GM18511 (cell line): ENCODE measurements around the gene USP4.

Experiments used
- ATAC-seq: cut with Tn5 transposase; IDR thresholded peaks from one replicate; pipeline ENCODE4 v1.9.1; 2021; ENCODE audit warnings: mild to moderate bottlenecking, moderate library complexity; ENCODE audit not compliant: unreplicated experiment

The USP4 gene, protein sequence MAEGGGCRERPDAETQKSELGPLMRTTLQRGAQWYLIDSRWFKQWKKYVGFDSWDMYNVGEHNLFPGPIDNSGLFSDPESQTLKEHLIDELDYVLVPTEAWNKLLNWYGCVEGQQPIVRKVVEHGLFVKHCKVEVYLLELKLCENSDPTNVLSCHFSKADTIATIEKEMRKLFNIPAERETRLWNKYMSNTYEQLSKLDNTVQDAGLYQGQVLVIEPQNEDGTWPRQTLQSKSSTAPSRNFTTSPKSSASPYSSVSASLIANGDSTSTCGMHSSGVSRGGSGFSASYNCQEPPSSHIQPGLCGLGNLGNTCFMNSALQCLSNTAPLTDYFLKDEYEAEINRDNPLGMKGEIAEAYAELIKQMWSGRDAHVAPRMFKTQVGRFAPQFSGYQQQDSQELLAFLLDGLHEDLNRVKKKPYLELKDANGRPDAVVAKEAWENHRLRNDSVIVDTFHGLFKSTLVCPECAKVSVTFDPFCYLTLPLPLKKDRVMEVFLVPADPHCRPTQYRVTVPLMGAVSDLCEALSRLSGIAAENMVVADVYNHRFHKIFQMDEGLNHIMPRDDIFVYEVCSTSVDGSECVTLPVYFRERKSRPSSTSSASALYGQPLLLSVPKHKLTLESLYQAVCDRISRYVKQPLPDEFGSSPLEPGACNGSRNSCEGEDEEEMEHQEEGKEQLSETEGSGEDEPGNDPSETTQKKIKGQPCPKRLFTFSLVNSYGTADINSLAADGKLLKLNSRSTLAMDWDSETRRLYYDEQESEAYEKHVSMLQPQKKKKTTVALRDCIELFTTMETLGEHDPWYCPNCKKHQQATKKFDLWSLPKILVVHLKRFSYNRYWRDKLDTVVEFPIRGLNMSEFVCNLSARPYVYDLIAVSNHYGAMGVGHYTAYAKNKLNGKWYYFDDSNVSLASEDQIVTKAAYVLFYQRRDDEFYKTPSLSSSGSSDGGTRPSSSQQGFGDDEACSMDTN

DNA sequence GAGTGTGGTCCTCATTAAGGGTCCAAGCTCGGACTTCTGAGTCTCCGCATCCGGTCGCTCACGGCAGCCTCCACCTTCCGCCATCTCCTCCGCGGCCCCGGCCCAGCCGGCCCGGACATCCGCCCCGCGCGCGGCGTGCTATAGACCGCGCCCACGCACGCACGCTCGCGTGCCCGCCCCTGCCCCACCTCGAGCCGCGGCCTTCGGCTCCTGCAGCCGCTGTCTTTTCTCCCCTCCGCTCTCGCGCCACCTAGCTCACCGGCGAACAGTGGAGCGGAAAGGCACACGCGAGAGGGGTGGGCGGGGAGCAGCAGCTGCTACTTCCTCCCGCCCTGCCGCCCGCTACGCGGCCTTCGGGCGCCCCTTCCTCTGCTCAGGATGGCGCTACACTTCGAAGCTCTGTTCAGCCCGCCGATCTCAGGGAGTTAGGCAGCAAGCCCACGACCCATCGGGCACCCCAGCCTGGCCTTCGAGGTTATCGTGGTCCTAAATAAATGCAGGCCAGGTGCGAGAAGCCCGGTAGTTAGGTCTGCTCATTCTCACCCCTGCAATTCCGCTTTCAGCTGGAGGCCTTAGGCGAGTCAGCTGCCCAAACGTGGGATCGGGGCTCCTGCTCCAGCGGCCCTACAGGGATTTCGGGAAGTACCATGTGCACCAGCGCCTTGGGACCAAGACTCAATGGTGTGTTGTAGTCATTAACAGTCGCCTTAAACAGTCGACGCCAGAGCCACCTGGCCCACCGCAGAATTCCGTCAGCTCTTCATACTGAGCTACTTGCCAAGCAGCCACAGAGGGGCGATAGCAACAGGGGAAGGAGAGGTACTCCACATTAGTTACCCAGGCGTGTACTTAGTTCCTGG, at the start of gene USP4:
Gene USP4, minus strand, starts transcription at position 113 of the 860 bp plus-strand sequence. Its CDS starts 29 bp downstream, at position 84.
- ATAC-seq, result peak; percentile 79

DNA sequence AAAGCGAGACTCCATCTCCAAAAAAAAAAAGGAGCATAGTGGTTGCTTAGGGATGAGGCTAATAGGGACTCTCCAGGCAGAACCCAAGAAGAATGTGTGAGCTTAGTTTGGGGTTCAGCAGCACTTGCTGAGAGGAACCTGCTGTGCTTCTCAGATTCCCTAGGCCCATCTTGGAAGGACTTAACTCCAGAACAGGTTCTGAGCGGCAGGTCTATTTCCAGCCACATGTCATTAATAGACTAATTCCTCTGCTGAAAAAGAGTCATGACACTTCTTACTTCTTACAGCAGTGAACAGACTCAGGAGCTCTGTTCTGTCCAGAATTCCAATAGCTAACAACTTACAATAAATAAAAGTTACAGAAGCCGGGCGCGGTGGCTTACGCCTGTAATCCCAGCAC, 49.4 kb upstream of the USP4 start:
- ATAC-seq, result no peak

DNA sequence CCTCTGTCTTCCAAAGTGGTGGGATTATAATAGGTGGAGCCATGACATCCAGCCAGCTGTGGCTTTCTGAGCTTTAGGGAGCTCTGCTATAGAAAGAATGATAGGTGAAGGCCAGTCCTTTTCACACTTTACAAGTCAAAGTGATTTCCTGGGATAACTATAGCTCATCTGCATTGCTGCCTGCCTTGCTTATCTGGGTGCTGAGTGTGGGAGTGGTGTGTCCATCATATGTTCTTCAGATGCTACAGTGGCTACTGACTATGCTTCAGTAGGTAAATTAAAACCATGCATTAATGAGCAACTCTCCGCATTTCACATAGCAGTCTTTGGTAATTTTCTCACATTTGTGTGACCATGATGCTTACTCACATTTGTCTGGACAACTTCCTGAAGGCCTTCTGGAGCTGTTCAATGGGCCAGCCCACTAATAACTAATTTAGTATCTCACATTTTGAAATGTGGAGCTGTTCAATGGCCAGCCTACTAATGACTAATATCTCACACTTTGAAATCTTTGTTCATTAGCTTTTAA, 48.5 kb upstream of the USP4 start:
- no peak for ATAC-seq

DNA sequence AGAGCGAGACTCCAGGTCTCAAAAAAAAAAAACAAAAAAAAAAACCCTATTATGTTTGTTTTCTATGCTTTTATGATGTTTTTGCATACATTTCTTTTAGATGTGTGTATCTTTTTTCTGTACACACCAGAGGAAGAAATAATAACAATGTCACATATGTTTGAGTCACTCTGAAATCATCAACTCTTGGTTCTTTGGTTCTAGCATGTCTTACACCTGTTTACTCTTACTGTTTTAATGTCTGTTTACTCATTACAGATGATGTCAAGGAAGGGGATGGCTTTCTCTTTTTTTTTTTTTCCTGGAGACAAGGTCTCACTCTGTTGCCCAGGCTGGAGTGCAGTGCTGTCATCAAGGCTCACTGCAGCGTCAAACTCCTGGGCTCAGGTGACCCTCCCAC, 47.9 kb upstream of the USP4 start:
- no peak for ATAC-seq

DNA sequence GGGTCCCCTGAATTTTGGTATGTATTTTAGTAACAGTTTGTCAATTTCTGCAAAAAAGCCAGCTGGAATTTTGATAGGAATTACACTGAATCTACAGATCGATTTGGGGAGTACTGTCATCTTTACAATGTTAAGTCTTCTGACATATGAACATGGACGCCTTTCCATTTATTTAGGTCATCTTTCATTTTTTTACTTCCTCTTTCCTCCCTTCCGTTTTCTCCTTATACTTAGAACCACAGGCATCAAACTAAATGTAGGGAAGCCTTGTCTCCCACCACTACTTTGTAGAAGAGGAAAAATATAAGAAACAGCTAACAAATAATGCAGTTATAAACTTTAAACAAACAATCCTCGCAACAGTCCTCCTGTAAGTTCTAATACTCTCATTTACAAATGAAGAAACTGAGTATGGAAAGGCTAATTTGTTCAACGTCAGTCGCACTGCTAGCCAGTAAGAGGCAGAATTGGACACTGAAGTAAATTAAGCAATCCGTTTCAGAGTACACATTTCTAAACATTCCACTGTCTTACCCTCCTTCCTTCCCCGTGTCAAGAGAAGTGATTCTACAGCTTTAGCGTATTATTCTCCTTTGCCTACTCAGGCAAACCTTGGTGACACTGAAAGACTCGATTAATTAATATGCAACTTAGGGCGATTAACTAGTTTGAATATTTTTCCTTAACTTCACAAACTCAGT, 46.4 kb upstream of the USP4 start:
- ATAC-seq, result no peak

DNA sequence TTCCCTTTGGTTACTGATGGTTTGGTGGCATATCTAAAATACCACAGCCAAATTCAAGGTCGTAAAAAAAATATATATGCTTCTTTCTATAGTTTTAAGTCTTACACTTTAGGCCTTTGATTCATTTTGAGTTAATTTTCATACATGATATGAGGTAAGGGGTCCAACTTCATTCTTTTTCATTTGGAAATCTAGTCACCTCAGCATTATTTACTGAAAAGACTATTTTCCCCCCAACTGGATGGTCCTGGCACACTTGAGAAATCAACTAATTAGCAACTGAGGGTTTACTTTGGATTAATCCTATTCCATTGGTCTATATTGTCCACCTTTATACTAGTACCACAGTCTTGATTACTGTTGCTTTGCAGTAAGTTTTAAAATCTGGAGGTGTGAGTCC, 45.8 kb upstream of the USP4 start:
- no peak for ATAC-seq

DNA sequence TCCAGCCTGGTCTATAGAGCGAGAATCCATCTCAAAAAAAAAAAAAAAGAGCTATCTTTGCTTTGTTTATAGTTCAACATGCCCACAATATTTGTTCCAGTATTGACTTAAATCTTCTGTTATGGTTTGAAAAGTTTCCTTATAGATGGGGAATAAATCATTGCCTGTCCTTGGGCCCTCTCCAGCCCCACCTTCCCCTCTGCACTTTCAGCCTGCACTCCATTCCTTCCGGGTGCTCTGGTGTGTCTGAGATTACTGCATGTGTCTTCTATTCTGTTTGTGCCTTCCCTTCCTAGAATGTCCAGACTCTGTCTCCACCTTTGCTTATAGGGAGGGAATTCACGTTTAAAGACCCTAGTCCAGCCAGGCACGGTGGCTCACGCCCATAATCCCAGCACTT, 43.5 kb upstream of the USP4 start:
- ATAC-seq, result no peak

DNA sequence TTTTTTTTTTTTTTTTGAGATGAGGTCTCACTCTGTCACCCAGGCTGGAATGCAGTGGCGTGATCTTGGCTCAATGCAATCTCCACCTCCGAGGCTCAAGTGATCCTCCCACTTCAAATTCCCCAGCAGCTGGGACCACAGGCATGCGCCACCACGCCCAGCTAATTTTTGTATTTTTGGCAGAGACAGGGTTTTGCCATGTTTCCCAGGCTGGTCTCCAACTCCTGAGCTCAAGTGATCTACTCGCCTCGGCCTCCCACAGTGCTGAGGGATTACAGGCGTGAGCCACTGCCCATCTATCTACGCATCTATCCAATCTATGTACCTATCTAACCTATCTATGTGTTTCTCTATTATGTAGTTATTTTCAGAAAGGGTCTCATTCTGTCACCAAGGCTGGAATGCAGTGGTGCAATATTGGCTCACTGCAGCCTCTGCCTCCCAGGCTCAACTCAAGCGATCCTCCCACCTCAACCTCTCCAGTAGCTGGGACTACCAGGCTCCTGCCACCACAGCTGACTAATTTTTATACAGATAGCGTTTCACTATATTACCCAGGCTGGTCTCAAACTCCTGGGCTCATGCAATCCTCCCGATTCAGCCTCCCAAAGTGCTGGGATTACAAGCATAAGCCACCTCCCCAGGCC, 38.5 kb upstream of the USP4 start:
- no peak for ATAC-seq

DNA sequence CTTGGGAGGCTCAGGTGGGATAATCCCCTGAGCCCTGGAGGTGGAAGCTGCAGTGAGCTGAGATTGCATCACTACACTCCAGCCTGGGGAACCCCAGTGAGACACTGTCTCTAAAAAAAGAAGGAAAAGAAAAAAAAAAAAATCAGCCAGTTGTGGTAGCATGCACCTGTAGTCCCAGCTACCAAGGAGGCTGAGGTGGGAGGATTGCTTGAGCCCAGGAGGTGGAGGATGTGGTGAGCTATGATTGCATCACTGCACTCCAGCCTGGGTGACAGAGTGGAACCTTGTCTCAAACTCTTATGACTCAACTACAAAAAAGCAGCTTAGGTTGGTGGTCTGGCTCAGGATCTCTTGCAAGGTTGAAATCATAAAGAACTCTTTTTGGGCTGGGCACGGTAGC, 37.6 kb upstream of the USP4 start:
- no peak for ATAC-seq

DNA sequence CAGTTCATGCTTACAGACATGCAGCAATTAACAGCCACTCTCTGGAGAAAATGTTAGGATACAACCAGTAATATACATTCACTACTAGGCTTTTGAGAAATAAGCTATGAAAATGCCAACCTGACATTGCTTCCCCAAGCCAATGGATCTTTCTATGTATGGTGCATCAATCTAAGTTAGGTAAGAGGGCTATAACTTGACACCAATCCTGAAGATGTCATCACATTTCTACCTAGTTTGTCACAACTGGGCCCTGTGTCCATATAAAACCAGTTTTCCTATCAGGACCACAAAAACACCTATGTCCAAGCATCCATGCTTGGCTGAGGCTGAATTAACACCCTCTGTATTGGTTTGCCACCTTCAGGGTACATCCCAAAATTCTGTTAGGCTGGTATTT, 32.1 kb upstream of the USP4 start:
- no peak for ATAC-seq

DNA sequence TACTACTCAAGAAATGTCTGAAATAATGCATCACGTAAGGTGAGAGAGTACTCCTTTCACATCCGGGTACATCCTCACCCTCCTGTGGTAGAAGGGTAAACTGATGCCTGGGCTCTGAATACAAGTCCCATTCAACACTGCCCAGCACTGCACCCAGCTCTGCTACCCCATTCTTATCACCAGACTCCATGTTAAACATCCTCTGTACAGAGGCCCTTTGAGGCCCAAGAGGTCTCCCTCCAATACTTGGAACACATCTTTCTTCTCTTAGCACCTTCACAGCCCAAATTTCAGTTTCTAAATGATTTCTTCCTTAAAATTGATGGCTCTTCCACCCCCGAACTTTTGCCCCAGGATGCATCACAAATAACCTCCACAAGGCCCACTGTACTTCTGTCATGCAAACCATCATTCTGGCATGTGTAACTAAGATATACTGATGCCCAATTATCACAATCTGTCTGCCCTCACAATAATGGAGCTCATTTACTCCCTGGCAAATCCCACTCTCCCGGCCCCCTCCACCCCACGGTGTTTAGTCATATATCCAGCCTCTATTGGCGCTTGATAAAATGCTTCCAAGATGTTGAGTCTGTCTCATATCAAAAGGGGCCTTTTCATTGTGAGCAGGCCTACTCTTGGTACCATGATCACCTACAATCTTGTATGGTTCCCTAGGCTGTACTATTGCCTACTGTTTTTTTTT, 30.9 kb upstream of the USP4 start:
- no peak for ATAC-seq

DNA sequence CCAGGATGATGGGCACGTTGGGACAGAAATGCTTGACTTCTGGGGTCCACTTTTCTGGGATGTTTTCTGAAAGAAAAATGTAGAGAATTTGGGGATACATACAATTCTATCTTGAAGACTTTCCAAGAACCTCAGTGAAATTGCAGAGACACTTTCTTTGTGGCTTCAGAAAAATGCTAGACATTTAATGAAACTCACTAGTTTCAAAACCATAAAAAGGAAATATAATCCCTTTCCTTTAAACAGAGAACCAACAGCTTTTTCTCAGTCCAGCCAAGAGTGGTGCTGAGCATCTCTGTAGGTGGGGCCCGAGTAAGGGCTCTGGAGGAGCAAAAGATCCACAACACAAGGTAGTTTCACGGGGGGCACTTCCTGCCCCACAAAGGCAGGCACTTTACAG, 22.7 kb upstream of the USP4 start:
- ATAC-seq, result no peak

DNA sequence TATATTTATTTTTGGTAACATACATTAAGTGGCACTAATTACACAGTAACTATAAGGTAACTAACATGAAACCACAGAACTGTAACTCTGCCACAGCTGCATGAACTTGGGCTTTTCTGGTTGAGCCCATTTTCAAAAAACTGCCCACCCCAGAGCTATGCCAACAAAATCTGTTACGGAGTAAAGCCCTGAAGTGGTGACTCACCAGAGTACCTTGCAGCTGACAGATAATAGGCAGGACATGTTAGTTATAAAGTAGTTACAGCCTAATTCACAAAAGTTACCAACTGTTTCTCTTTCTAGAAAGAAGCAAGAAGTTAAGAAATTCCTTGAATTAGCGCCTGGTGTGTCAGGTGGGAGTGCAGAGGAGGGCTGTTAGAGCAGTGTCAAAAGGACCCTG, 19.8 kb upstream of the USP4 start:
- ATAC-seq, result no peak

DNA sequence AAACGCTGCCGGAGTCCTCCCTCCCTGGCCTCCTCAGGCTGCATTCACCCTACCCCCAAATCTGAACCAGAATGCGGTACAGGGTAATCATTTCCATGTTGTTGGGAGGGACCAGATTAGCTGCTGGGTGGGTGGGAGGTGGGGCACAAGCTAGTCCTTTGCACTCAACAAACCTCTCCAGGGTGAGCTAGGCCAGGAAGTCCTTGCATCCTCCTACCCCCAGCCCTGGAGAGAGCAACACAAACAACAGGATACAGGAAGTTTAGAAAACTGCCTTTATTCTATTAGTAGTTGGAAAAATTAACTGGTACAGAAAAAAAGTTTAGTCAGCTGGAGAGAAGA, 19.0 kb upstream of the USP4 start:
- ATAC-seq, result no peak

DNA sequence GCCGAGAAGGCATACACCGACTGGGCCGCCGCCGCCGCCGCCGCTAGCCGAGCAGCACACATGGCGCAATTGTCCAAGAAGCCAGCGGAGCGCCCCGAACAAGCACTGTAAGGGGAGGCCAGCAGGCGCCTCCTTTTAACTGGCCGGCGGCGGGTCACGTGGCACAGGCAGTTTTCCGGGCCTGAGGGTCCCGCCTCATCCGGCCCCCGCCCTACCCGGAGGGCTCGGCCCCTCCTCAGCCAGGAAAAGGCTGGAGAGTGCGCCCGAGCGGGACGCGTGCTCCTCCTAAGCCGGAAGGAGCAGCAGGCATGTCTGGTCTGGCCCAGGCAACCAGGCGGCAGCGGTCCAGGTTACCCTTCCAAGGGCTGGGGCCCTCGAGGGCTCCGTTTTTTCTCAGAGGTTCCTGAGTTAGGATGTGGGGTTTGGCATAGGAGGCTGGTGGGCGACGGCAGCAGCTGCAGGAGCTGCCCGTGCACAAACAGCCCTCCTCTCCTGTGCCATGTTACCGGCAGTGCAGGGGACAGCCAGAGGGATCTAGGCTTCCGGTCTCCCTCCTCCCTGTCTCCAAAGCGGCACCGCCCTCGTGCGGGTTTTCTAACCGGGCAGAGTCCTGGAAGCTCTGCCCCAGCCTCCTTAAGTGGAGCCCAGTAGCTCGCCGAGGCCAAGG, 18.5 kb upstream of the USP4 start, which contains the start of gene GPX1:
Gene GPX1, minus strand, starts transcription at position 137 of the 667 bp plus-strand sequence. Its CDS starts 75 bp downstream, at position 62.
- peak; percentile 88 for ATAC-seq

DNA sequence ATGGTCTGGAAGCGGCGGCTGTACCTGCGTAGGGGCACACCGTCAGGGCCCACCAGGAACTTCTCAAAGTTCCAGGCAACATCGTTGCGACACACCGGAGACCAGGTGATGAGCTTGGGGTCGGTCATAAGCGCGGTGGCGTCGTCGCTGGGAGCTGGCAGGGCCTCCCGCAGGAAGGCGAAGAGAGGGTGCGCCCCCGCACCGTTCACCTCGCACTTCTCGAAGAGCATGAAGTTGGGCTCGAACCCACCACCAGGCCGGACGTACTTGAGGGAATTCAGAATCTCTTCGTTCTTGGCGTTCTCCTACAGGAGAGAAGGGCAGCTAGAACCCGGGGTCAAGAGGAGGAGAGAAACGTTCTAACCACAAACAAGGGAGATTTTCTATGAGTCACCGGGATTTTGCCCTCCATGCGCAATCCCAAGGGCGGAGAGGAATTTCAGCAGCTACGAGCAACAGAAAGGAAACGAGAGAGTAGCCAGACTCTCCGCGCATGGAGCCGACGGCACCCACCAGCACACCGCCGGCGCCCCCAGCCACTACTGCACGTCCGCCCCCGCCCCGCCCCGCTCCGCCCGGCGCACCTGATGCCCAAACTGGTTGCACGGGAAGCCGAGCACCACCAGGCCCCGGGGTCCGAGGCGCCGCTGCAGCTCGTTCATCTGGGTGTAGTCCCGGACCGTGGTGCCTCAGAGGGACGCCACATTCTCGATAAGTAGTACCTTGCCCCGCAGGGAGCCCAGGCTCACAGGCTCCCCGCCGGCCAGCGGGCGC, 17.8 kb upstream of the USP4 start:
- ATAC-seq, result peak; percentile 28

DNA sequence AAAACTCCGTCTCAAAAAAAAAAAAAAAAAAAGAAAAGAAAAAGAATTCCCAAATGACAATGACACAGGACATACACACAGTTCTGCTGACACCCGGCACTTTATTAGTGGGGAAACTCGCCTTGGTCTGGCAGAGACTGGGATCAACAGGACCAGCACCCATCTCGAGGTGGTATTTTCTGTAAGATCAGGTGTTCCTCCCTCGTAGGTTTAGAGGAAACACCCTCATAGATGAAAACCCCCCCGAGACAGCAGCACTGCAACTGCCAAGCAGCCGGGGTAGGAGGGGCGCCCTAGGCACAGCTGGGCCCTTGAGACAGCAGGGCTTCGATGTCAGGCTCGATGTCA, 17.2 kb upstream of the USP4 start:
- peak; percentile 10 for ATAC-seq
